Ishikawa (cell line): ENCODE measurements around the gene GRID2.

Source experiments
- CEBPB ChIP-seq: IDR thresholded peaks from 2 replicates; pipeline ENCODE4 v1.6.1; 2012
- CREB1 ChIP-seq: IDR thresholded peaks from 2 replicates; pipeline ENCODE4 v1.6.1; 2012; ENCODE audit warnings: low read depth
- EGR1 ChIP-seq: IDR thresholded peaks from 2 replicates; pipeline ENCODE4 v1.6.1; 2012
- EP300 ChIP-seq: IDR thresholded peaks from 2 replicates; pipeline ENCODE4 v1.6.1; 2012; ENCODE audit warnings: borderline replicate concordance
- FOXM1 ChIP-seq: IDR thresholded peaks from 2 replicates; pipeline ENCODE4 v1.6.1; 2012; ENCODE audit warnings: low read depth, borderline replicate concordance
- MAX ChIP-seq: IDR thresholded peaks from 2 replicates; pipeline ENCODE4 v1.6.1; 2012
- NFIC ChIP-seq: IDR thresholded peaks from 2 replicates; pipeline ENCODE4 v1.6.1; 2012
- RAD21 ChIP-seq: IDR thresholded peaks from 2 replicates; pipeline ENCODE4 v1.6.1; 2012; ENCODE audit warnings: low read depth
- REST ChIP-seq: IDR thresholded peaks from 2 replicates; pipeline ENCODE4 v1.6.1; 2012; ENCODE audit warnings: low read depth, mild to moderate bottlenecking
- TAF1 ChIP-seq: IDR thresholded peaks from 2 replicates; pipeline ENCODE4 v1.6.1; 2012; ENCODE audit warnings: low read depth, mild to moderate bottlenecking
- USF1 ChIP-seq: IDR thresholded peaks from 2 replicates; pipeline ENCODE4 v1.6.1; 2012
- YY1 ChIP-seq: IDR thresholded peaks from 2 replicates; pipeline ENCODE4 v1.6.1; 2012; ENCODE audit warnings: low read depth
- ZBTB7A ChIP-seq: IDR thresholded peaks from 2 replicates; pipeline ENCODE4 v1.6.1; 2012; ENCODE audit warnings: low read depth

- TF ChIP-seq MAX = no peak
- TF ChIP-seq ZBTB7A = no peak
- TF ChIP-seq EP300 = no peak
- TF ChIP-seq FOXM1 = no peak
- TF ChIP-seq NFIC = no peak
- TF ChIP-seq CEBPB = no peak
- no peak for TF ChIP-seq EGR1
- TF ChIP-seq YY1 = no peak
- no peak for TF ChIP-seq TAF1
- no peak for TF ChIP-seq USF1
- no peak for TF ChIP-seq CREB1
- TF ChIP-seq RAD21 = 0 out of 2 replicates have a peak, but pooled peaks have one; percentile 30
- no peak for TF ChIP-seq REST
Observed at GRCh38 chr4:93157986-93158385, 854.2 kb downstream of the GRID2 start.
